Heart right ventricle (tissue), 16 donors: Measurements from ENCODE around the gene KRTAP5-4. TPM values are rescaled to one million over a fixed set of nuclear protein-coding genes. Genes with fewer than 3 reads are reported as not detected.

ENCODE experiments used
- ATAC-seq, 8 donors: fragments of 200-7000 bp; cut with Tn5 transposase; one replicate each; pipeline ENCODE4 v1.9.1; 2020; ENCODE audit warnings: mild to moderate bottlenecking in 8 of 8, moderate library complexity in 8 of 8, moderate number of reproducible peaks in 1 of 8
- DNase-seq, 2 donors: peaks; one replicate each; pipeline ENCODE4 v3.0.0-alpha.2; 2020
- H3K27ac ChIP-seq, 10 donors: fragments of 200-600 bp; sonication (generic) in 2 of 10; one replicate each; pipeline versions ENCODE4 v1.5.0 to v1.8.0; 2020 to 2022; ENCODE audit warnings: mild to moderate bottlenecking in 3 of 10
- H3K27me3 ChIP-seq, 7 donors: fragments of 200-600 bp; one replicate each; pipeline ENCODE4 v1.8.0; 2021 to 2022; ENCODE audit warnings: mild to moderate bottlenecking in 2 of 7
- H3K36me3 ChIP-seq, 9 donors: fragments of 200-600 bp; sonication (generic) in 1 of 9; one replicate each; pipeline versions ENCODE4 v1.5.0 to v1.8.0; 2020 to 2022; ENCODE audit warnings: mild to moderate bottlenecking in 2 of 9
- H3K4me1 ChIP-seq, 9 donors: fragments of 200-600 bp; sonication (generic) in 1 of 9; one replicate each; pipeline versions ENCODE4 v1.5.0 to v1.8.0; 2020 to 2022; ENCODE audit warnings: mild to moderate bottlenecking in 4 of 9
- H3K4me3 ChIP-seq, 10 donors: fragments of 200-600 bp; sonication (generic) in 2 of 10; one replicate each; pipeline versions ENCODE4 v1.5.0 to v1.8.0; 2020 to 2022; ENCODE audit warnings: mild to moderate bottlenecking in 7 of 10, moderate library complexity in 2 of 10
- H3K9me3 ChIP-seq, 11 donors: fragments of 200-600 bp in 10 of 11; sonication (generic) in 2 of 11; one replicate each; pipeline versions ENCODE4 v1.5.0 to v1.8.0; 2013 to 2022; ENCODE audit warnings: mild to moderate bottlenecking in 2 of 11, control low read depth in 1 of 11, moderate library complexity in 1 of 11
- CTCF ChIP-seq, 9 donors: fragments of 200-600 bp; sonication (generic) in 2 of 9; IDR thresholded peaks; one replicate each; pipeline versions ENCODE4 v1.5.0 to v1.8.0; 2021 to 2022; ENCODE audit warnings: antibody characterized with exemption in 9 of 9, mild to moderate bottlenecking in 5 of 9, moderate library complexity in 1 of 9
- WGBS, 2 donors: extraction: QIAGEN DNeasy Blood & Tissue Kit; methylation state at CpG; one replicate each; pipeline ENCODE4 v1.1.7; 2013; ENCODE audit warnings: inconsistent platforms in 1 of 2; 5-methylcytosine and 5-hydroxymethylcytosine counted together
- intact Hi-C, 10 donors: fragments of 100-400 bp; cut with DNase I; formaldehyde crosslinking; loops; one replicate each; pipeline versions ENCODE4 v1.11.1 to v1.14.2; 2022
- polyA plus RNA-seq, 2 donors: library from polyadenylated mRNA; stranded (reverse); fragments of 200-250 nt; gene quantifications; one replicate each; pipeline ENCODE4 v1.2.3, GENCODE V29; 2013
- total RNA-seq, 10 donors: library from RNA; stranded (reverse); fragmentation: NEBNext Ultra II Directional in 3 of 10; extraction: Animal tissue kit (Norgen Biotek cat#: 25700) in 3 of 10; gene quantifications; one replicate each; pipeline versions ENCODE4 v1.2.1 to v1.2.4, GENCODE V29; 2021 to 2023
- donor health status: Arrhythmogenic right ventricular cardiomyopathy.
- donor health status: ischemic (EF 13 %, LVEDD 7.1; RV severe dilation, severe dysfunction).
- donor health status: healthy with polysubstance abuse.
- donor health status: DM: no; HTN: yes; CAD: no.
- donor health status: DM: no; HTN: no; CAD: no.
- donor health status: ischemic (EF 25% LVEDD 6.9; RV normal size, moderate dysfunction).
- donor health status: ischemic (EF 25% LVEDD 5.7; RV mildly dilated, moderate dysfunction).
- donor health status: healthy.
- donor health status: DM: yes; HTN: yes; CAD: no.
- donor health status: Ischemic cardiomyopathy.
- donor health status: ischemic (EF 35%, LVEDD 5.7; RV mildly dilated, moderate dysfunction).
- donor health status: nonischemic (EF 11% LVEDD 7.7; RV severe dilation, severe dysfunction).
- donor health status: DM: yes; HTN: yes; CAD: no.
- donor health status: PGD.
- donor health status: ischemic (EF 29% LVEDD 5.4; RV normal size, mild dysfunction).
- donor health status: nonischemic (EF 23%, LVEDD 6.1; RV moderate dilation, normal function).

The KRTAP5-4 gene
- total and polyA plus RNA-seq, 12 donors: not detected

- H3K27me3 ChIP-seq: peaks cover 0 to 28% (median 16%) of the 10 kb centered on the region in 7 donors
- intact Hi-C loops: loop anchor here in 1 of 10 donors (10.0 kb wide), 1 partner anchor 515 kb away; no protein-coding TSS in a partner anchor
- no peak for TF ChIP-seq CTCF (IDR thresholded peaks at IDR 0.05)
- no peak for DNase-seq
- H3K4me1 ChIP-seq: peaks cover 0 to 28% (median 15%) of the 10 kb centered on the region in 9 donors
- H3K27ac ChIP-seq: peak overlapping the region in 6 of 10 donors; percentile 52 to 75 (median 65)
- no peak for ATAC-seq
- no peaks in the 10 kb centered on the region for H3K9me3 ChIP-seq
- H3K36me3 ChIP-seq: no peaks in the 10 kb centered on the region
- 58 to 59% methylated on average over 15 of the region's 15 CpGs for WGBS, 2 donors
- H3K4me3 ChIP-seq: peak overlapping the region in 2 of 10 donors; percentile 8 to 13
These were observed 17.7 kb upstream of the KRTAP5-4 start for GRCh38 chr11:1639666-1640065.

GRCh38 chr11:1639102-1639620 lies 17.2 kb upstream of the KRTAP5-4 start:
- intact Hi-C loops: no loop called here
- peak; percentile 43 to 91 (median 84) for ATAC-seq

GRCh38 chr11:1638344-1638743 lies 16.4 kb upstream of the KRTAP5-4 start:
- Histone ChIP-seq H3K4me3 (no peak overlapping the region), H3K9me3 (no peaks in the 10 kb centered on the region), H3K4me1 (peaks cover 0 to 28% (median 15%) of the 10 kb centered on the region in 9 donors), H3K36me3 (no peaks in the 10 kb centered on the region), H3K27ac (peak overlapping the region in 5 of 10 donors; percentile 9 to 70 (median 62)), H3K27me3 (peaks cover 0 to 33% (median 16%) of the 10 kb centered on the region in 7 donors)
- TF ChIP-seq CTCF (IDR thresholded peaks at IDR 0.05): no peak
- DNase-seq (no peak), ATAC-seq (no peak)
- intact Hi-C loops: no loop called here
- WGBS, 2 donors: 67 to 69% methylated on average over 8 of the region's 8 CpGs

More at GRCh38 chr11:1639102-1639620, 17.2 kb upstream of the KRTAP5-4 start:
- Histone ChIP-seq H3K4me3 (peak overlapping the region in 3 of 10 donors; percentile 8 to 20 (median 13)), H3K27ac (peak overlapping the region in 7 of 10 donors; percentile 51 to 75 (median 62)), H3K4me1 (peaks cover 0 to 28% (median 15%) of the 10 kb centered on the region in 9 donors), H3K36me3 (no peaks in the 10 kb centered on the region), H3K27me3 (peaks cover 0 to 28% (median 16%) of the 10 kb centered on the region in 7 donors), H3K9me3 (no peaks in the 10 kb centered on the region)
- 51 to 62% methylated on average over 18 of the region's 18 CpGs for WGBS, 2 donors
- peak; percentile 47 to 81 for DNase-seq
- TF ChIP-seq CTCF (IDR thresholded peaks at IDR 0.05): no peak

DNA sequence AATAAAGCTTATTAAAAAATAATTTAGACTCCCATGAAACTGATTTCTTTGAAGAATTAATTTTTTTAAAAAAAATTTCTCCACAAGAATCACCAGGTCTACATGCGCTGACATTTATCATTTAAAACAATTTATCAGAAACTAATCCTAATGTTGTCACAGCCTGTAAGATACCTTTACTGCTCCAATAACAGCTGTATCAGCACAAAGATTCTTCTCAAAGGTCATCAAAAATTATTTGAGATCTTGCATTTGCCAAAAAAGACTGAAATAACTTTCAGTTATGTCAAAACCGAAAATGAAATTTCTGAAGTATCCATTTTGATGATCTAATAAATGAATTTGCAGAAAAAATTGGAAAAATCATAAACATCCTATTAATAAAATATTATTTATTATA lies 15.7 kb upstream of the KRTAP5-4 start:
- Histone ChIP-seq H3K27ac (no peak overlapping the region), H3K4me3 (no peak overlapping the region), H3K4me1 (peaks cover 0 to 31% (median 15%) of the 10 kb centered on the region in 9 donors), H3K36me3 (no peaks in the 10 kb centered on the region), H3K9me3 (no peaks in the 10 kb centered on the region), H3K27me3 (peaks cover 0 to 35% (median 18%) of the 10 kb centered on the region in 7 donors)
- WGBS, 2 donors: 91 to 94% methylated on average over 2 of the region's 2 CpGs
- ATAC-seq: no peak
- no peak for DNase-seq
- intact Hi-C loops: no loop called here
- no peak for TF ChIP-seq CTCF (IDR thresholded peaks at IDR 0.05)
